Kidney tubule cell (primary cell): Measurements from ENCODE around the gene BEST2.
A peak's percentile ranks its signal among the peaks of the same experiment; 100 is the strongest.
"Not testable (repeated sequence)": the region's sequence is repeated elsewhere in the genome, so short reads cannot be mapped to it uniquely, and the experiment has no call there.

Source experiments
- DNase-seq: peaks from one replicate; pipeline ENCODE4 v3.0.0-alpha.2; 2018; ENCODE audit warnings: low spot score

BEST2 gene

DNA sequence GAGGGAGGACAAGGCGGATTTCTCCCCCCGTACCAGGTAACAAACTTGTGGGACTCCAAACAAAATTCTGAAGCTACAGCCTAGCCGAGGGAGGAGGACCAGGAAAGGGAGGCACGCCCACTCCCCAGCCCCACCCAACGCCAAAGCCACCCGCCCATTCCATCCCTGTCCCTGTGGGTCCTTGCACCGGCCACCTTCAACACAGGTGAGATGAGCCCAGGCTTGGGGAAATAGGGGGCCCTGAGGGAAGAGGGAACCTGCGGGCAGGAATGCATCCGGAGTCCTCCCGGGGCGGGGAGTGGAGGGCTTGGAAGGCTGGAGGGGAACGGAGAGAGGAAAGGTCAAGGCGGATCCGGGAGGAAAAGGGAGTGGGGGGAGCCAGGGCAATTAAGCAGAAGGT is at the start of gene BEST2:
Gene BEST2 (plus strand): TSS at position 157 of the 400 bp plus-strand sequence. CDS start 802 bp downstream, outside the sequence.
- DNase-seq, result no peak

DNA sequence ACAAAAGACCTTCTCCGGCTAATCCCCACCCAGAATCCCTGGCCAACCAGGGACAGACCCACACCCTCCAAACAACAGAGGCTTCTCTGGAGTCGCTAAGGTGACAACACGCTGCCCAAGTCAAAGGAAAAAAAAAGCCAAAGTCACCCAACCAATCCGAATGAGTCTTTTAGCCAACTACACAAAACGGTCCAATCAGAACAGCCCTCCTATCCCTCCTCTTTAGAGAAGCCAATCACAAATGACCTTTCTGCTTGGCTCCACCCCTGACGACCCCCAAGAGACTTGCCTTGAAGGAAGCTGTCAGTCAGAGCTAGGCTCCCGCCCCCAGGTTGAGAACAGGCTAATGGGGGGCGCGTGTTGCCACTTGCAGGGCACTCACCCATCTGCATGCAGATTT is 48.5 kb upstream of the BEST2 start:
- peak; percentile 26 for DNase-seq

DNA sequence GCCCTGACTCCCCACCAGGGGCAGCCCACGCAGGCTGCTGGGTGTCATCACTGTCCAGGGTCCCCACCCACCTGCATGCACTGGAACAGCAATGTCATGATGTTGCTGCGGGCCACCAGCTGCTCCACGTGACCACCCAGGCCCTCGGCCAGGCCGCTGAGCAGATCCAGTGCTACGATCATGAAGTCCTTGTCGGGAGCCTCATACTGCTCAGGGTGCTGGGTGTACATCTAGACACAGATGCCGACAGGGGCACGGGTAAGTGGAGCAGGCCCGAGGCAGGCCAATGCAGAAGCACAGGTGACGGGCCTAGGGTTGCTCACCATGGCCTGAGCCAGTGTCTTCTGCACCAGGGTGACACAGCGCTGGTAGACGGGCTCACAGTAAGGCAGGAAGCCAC is 46.4 kb upstream of the BEST2 start:
- no peak for DNase-seq

DNA sequence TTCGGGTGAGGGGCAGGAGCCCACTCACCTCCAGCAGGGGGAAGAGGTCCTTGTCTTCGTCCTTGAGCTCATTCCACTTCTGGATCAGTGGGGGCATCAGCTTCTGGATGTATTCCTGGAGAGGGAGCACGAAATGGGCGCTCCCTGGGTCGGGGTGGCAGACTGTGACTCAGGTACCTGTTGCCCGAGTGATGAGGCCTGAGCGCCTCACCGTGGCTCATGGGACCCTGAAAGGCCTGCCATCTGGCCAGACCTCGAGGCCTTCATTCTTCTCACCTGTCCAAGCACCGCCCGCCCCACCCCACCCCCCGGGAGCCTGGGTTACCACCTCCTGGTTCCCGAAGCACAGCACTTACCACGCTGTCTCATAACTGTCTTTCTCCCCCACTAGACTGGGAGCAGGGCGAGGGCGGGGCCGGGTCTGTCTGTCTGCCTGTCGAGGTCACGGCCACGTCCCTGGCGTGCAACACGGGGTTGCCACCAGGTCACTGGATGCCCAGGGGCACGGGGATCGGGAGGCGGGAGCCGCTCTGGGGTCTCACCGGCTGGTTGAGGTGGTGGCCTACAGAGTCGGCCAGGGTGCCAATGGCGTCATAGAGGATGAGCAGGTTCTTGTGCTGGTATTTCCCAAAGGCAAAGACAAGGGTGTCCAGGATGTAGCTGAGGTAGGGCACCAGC is 45.8 kb upstream of the BEST2 start:
- DNase-seq, result no peak

GRCh38 chr19:12706332-12706718 is 45.3 kb upstream of the BEST2 start:
- DNase-seq, result no peak

- no peak for DNase-seq
Measured at GRCh38 chr19:12708641-12709040, 43.0 kb upstream of the BEST2 start.

DNA sequence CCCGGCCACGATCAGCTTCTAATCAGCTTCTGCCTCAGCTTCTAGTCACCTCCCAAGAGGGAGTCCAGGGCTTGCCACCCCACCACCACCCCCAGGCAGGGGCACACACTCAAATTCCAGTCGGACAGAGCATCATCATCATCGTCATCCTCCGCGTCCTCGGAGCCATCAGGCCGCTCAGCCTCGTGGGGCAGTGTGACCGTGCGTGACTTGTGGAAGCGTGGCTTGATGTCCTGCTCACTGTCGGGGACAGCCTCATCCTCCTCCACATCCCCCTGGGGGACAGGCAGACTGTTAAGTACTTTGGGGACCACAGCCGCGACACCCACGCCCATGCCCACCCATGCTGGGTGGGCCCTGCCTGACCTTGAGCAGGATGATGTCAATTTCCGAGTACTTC is 40.4 kb upstream of the BEST2 start:
- no peak for DNase-seq

DNA sequence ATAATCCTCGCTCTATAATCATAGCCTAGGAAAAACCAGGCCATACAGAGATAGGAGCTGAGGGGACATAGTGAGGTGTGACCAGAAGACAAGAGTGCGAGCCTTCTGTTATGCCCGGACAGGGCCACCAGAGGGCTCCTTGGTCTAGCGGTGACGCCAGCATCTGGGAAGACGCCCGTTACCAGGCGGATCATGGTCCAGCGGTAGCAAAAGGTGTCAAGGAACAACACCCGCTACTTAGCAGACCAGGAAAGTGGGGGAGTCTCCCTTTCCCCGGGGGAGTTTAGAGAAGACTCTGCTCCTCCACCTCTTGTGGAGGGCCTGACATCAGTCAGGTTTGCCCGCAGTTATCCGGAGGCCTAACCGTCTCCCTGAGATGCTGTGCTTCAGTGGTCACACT is 39.5 kb upstream of the BEST2 start:
- DNase-seq, result not testable (repeated sequence)

- not testable (repeated sequence) for DNase-seq
Measured at GRCh38 chr19:12713304-12713703, 38.3 kb upstream of the BEST2 start.

DNA sequence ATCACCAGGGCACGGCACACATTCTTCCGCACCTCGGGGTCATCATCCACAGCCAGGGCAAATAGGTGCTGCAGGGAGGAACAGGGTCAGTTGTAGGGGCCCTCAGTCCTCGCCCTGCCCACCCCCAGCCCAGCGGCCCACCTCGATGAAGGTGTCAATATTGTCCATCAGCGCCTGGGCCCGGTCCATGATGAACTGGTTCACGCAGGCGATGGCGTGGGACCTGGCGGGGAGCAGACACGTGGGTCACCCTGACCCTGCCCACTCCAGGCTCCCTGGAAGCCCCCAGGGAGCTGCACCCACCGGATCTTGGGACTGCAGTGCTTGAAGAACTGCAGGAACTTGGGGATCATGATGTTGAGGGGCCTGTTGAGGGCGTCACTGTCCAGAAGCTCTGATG is 36.5 kb upstream of the BEST2 start:
- DNase-seq, result no peak

GRCh38 chr19:12715929-12716328 is 35.7 kb upstream of the BEST2 start:
- DNase-seq, result no peak

DNA sequence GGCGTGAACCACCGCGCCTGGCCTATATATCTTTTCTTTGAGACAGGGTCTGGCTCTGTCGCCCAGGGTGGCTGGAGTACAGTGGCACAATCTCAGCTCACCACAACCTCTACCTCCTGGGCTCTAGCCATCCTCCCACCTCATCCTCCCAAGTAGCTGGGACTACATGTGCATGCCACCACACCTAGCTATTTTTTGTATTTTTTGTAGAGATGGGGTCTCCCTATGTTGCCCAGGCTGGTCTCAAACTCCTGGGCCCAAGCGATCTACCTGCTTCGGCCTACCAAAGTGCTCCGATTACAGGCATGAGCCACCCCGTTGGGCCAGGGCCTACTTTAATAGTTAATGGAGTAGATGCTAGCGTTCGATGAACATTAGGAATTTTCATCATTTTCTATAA is 31.3 kb upstream of the BEST2 start:
- DNase-seq, result no peak

GRCh38 chr19:12720851-12721655 is 30.5 kb upstream of the BEST2 start:
- DNase-seq, result peak; percentile 7

DNA sequence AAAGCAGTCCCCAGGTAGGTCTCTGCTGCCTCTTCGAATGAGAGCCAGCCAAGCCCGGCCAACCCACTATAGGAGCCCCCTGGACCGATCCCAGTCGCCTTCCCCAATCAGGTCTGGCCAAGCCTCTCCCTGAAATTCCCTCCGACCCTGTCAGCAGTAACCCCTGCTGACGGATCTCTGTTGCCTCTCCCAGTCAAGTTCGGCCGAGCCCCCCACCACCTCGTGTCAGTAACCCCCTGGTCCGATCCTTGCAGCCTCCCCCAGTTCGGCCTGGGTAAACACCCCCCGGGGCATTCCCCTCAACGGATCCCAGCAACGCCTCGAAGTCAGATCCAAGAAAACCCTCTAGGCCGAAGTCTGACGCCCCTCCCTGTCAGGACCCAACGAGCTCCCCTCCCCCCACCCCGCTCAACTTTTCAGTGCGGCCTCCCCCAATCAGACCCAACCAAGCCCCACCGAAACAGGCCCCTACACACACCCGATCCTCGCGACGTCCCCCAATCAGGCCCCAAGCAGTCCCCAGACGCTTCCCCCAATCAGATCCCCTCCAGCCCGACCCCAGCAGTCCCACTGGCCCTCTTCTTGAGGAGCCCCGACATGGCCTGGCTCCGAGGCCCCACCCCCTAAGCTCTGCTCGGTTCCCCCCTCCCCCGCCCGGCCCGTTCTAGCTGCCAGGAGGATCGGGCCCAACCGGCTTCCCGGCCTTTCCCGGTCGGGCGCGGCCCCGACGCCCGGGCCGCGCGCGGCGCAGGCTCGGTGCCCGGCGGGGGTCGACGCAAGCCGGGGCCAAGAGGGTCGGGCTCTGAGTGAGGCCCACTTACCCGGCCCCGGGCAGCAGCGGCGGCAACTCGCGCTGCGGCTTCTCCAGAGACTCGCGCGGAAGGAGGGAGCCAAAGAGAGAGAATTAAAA is 29.7 kb upstream of the BEST2 start:
- DNase-seq, result peak; percentile 61

DNA sequence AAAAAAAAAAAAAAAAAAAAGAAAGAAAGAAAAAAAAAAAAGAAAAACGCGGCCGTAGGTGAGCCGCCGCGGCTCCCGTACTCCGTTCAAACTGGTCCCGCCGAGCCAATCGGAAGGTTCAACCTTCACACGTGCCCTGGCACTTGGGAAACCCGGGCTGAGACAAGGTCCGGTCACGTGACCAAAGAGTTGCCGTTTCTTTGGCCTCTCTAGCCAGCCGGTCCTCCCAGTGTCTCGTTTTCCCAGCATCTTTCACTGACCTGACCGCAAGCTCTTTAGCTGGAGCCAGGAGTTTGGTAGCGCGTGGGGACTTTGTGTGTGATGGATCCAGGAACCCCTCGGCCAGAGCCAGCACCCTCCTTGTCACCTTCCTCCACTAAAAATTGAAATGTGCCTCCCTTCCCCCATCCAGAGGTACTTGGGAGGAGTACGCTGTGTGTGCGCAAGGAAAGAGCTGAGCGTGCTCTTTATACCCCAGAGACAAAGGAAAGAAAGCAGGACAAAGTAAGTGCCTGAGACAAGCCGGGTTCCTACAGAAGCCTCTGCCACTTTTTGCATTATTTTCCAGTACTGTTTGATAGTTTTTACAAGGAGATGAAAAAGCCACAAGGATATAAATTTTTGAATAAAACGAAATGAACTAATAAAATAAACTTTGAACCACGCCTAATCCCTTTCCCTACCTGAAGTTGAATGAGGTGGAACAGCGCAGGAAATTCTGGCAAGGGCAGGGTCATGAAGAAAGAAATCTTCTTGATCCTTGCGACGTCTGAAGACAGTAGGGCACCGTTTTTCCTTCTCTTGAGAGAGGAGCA is 28.8 kb upstream of the BEST2 start:
- peak; percentile 98 for DNase-seq

GRCh38 chr19:12723381-12723640 is 28.3 kb upstream of the BEST2 start:
- no peak for DNase-seq

- peak; percentile 68 for DNase-seq
Measured at GRCh38 chr19:12723641-12724426, 27.8 kb upstream of the BEST2 start, which contains the start of gene TNPO2. TSS of gene TNPO2 (minus strand) at chr19:12723932. CDS start at chr19:12720977, 2,955 bp downstream.

GRCh38 chr19:12725612-12726011 is 26.0 kb upstream of the BEST2 start:
- not testable (repeated sequence) for DNase-seq

DNA sequence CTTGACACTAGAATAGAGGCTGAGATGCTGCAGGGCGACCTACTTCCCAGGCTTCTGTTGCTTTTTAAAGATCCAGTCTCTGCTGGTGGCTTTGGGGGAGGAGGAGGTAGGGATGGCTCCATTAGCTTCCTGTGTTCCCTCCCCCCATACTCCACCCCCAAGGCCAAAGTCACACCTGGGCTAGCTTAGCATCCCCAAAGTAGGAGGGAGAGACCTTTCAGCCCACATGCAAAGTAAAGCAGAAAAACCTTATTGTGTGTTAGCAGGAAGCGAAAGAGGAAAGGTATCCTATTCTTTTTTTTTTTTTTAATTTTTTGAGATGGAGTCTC is 24.6 kb upstream of the BEST2 start:
- DNase-seq, result no peak

DNA sequence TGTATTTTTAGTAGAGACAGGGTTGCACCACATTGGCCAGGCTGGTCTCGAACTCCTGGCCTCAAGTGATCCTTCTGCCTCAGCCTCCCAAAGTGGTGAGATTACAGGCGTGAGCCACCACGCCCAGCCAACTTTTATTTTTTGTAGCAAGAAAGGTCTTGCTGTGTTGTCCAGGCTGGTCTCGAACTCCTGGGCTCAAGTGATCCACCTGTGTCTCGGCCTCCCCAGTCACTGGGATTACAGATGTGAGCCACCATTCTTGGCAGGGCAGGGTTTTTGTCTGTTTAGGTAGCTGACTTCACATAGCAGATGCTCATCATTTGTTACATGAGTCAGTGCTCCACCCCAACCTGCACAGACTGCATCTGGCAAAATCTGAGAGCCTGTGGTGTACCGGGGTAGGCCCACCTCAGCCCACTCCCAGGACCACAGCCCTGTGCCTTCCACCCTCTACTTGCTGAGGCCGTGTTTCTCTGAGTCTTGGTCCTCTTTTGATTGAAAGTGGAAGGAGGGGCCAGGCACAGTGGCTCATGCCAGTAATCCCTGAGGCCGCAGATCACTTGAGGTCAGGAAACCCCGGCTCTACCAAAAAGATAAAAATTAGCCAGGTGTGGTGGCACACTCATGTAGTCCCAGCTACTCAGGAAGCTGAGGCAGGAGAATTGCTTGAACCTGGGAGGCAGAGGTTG is 23.7 kb upstream of the BEST2 start:
- DNase-seq, result peak; percentile 58

DNA sequence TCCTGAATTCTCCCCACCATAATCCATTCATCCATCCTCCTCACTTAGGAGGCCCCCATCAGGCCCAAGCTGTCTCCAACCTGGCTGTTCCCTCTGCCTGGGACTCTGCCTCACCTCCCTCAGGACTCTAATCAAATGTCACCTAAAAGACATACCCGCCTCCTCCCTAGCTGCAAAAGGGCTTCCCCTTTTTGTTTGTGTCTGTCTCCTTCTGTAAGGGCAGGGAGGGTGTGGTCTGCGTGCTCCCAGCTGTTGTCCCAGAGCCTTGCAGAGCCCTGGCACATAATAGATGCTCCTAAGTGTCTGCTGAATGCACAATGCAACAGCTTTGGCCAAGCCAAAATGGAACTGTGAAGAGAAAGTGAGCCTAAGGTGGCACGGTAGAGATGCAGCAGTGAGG is 21.5 kb upstream of the BEST2 start:
- no peak for DNase-seq
